ENCODE measurements around the gene TRAPPC5.

- TF ChIP-seq CTCF (IDR thresholded peaks at IDR 0.05; ENCODE audit: insufficient read depth, low read depth, low read length) (no peak), EZH2 (IDR thresholded peaks at IDR 0.05; ENCODE audit: insufficient read depth, low read length) (no peak)
Measured at GRCh38 chr19:7733376-7733775, 52.7 kb downstream of the TRAPPC5 start.
